SU-DHL-6 (cell line): Measurements from ENCODE around the gene SLTM.

Experiments
- CTCF ChIP-seq: fragments of 200-600 bp; sonication (generic); IDR thresholded peaks from one replicate; pipeline ENCODE4 v1.5.1; 2017; ENCODE audit warnings: antibody characterized with exemption, mild to moderate bottlenecking, low read length, moderate library complexity; ENCODE audit not compliant: insufficient read depth, poor library complexity, severe bottlenecking
- EZH2phosphoT487 ChIP-seq: fragments of 200-600 bp; sonication (generic), shearing (Covaris generic); conservative IDR thresholded peaks from 2 replicates; pipeline ENCODE4 v1.6.1; 2018; ENCODE audit warnings: mild to moderate bottlenecking, antibody characterized with exemption, low read length, moderate library complexity, mixed read lengths

DNA sequence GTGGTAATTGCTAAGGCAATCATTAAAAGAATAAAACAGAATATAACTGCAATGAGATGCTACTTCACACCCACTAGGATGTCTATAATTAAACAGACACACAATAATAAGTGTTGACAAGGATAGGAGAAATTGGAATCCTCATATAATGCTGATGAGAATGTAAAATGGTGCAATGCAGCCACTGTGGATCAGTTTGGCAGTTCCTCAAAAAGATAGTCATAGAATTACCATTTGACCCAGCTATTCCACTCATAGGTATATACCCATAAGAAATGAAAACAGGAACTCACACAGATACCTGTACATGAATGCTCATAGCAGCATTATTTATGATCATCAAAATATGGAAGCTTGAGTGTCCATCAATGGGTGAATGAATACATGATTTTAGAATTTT lies 44.4 kb upstream of the SLTM start:
- TF ChIP-seq CTCF (no peak), EZH2phosphoT487 (no peak)
